Caki2 (cell line): Measurements from ENCODE around the gene PTPN18. TPM values are rescaled to one million over a fixed set of nuclear protein-coding genes. Genes with fewer than 3 reads are reported as not detected.
A peak's percentile ranks its signal among the peaks of the same experiment; 100 is the strongest.
"Not testable (repeated sequence)": the region's sequence is repeated elsewhere in the genome, so short reads cannot be mapped to it uniquely, and the experiment has no call there.

Experiments used
- DNase-seq: peaks from one replicate; pipeline ENCODE4 v3.0.0-alpha.2; 2015; ENCODE audit warnings: low read depth
- in situ Hi-C: cut with HindIII; loops from 2 replicates; pipeline ENCODE4 v1.10.0; 2016; ENCODE audit warnings: low sequenced_read_pairs, low pct_unique_long_range_greater_than_20kb, mixed read lengths
- total RNA-seq: library from RNA; depleted of rRNA; stranded (reverse); fragments of >200 nt; shearing (Covaris generic); gene quantifications from 2 replicates; pipeline ENCODE4 v1.2.3, GENCODE V29; 2014; ENCODE audit warnings: low replicate concordance; rRNA removed

Gene PTPN18
- total RNA-seq, 1 experiment from 2014 or later: 26.1 TPM

DNA sequence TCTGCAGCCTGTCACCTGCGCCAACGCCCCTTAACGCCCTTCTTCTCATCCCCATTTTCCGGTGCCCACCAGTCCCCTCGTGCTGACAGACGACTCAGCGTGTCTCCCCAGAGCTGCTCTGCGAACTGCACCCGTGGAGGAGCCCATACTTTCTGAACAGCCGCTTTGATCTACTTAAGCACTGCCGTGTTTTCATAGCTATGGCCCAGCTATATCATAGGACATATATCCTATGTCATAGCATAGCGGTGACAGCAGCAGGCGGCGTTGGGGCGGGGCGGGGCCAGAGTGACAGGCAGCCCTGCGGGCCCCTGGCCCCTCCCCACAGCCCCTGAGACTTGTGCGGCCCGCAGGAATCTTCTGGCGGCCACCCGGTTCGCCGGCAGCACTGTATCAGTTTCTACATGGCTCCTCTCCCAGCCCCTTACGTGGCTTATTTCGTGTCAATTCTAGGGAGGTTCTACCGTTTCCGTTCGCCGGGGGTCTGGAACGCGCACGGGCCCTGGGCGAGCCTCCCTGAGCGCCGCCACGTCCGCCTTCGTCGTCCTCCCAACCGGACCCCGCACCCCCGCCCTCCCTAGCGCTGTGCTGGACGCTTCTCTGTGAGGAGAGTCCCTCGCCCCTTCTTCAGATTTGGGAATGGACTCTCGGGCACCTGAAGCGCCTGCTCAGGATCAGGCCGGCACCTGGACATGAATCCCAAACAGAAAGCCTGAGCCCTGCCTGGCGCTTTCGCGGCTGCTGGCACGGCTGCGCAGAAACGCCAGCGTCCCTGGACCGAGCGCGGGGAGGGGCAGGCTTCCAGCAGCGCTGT, 35.4 kb downstream of the PTPN18 start:
- DNase-seq: peak; percentile 72
- in situ Hi-C loops: no loop called here

DNA sequence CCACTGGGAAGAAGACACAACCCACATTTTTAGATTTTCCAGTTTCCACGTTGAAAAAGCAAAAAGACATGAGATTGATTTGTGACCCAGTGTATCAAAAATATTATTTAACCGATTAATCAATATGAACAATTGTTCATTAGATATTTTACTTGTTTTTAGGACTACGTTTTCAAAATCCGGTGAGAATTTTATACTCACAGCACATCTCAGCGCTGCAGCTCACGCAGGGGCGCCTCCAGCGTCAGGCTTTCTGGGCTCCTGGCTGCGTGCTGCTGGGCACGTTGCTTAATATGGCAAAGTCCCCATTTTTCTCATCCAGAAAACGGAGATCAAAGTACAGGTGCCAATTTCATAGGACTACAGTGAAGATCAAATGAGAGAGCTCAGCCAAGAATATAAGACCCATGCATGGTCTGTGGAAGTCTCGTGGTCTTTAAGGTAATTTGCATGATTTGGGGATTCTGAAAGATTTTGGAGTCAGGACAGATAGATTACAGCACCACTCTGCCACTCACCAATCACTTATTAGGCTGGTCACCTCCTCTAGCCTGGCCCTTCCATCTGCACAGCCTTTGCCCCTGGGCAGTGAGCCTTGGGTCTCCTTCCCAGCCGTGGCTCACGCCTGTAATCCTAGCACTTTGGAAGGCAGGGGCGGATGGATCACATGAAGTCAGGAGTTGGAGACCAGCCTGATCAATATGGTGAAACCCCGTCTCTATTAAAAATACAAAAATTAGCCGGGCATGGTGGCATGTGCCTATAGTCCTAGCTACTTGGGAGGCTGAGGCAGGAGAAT, 36.2 kb downstream of the PTPN18 start:
- in situ Hi-C loops: no loop called here

DNA sequence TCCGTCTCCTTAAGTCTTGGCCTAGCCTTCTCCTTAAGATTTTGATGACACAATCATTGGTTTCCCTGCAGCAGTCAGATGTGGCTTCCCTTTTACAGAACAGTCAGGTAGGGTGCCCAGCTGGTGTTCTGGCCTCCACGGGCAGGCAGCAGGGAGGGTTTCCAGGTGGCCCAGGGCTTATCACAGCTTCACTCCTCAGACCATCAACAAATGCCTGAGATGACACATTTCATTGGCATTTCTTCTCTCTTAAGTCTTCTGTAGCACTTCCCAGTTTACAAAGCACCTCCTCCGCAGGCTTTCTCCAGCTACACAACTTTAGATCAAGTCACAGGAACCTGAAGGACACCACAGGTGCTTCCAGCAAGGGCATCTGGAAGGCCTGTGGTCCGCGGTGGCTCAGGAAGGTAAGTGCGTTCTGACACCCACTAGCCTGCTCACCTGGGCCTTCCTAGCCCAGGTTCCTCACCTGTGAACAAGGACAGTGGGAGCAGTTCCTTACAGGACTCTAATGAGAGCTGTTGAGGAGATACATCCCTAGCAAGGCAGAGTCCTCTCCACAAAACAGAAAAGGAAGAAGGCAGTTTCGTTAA, 37.6 kb downstream of the PTPN18 start:
- peak; percentile 33 for DNase-seq
- in situ Hi-C loops: no loop called here

More for the DNA sequence above, 36.2 kb downstream of the PTPN18 start:
- no peak for DNase-seq

DNA sequence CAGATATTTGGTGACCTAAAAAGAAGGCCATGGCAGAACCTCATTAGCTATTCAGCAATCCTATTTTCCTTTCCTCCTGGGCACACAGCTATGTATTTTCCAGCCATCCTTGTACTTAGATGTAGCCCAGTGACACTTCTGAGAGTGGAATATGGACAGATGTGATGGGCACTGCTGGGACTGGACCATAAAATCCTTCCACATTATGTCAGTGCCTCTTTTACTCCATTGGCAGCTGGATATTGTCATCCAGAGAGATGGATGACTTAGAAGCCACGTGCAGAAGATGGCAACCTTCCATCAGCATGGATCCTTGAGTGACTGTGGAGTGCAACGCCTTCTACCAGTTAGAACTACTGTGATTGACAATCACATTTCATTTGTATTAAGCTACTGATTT, 50.4 kb downstream of the PTPN18 start:
- in situ Hi-C loops, DNase-seq: not testable (repeated sequence)

DNA sequence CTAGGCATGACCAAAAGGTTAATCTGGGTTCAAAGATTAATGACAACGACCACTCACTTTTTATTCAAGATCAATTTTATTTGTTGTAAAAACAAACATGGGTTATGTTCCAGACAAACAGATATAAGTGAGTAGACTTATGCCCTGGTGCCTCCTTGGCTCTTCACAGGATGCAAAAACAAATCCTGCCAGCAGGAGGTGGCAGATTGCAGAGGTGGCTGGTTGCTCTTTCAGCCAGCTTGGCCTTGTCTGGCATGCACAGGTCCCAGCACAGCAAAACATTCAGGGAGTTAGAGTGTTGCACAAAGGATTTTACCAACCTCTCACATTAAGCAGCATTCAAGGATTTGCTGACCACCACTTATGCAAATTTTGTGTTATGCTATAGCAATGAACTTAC, 60.8 kb downstream of the PTPN18 start:
- DNase-seq, in situ Hi-C loops: not testable (repeated sequence)

DNA sequence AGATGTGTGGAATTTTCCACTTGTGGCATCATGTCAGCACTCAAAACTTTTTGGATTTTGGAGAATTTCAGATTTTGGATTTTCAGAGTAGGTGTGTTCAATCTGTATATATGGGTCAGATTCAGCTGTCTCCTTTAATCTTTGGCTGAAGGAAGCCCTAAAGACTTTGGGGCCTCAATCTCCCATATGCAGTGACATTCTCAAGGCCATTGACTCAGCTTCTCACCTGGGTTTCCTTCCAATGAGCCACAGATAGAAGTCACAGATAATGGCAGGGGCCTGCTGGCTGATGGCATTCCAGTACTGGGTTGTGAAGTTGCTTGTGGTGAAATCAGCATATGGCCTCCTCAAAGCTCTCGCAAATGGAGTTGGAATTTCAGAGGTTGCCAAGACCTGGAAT, 63.0 kb downstream of the PTPN18 start:
- DNase-seq, in situ Hi-C loops: not testable (repeated sequence)

Other genes with a start within 250 kb of the PTPN18 start
- 1.8 and 6.4 TPM in 2 replicates for gene POTEF, start 226.8 kb upstream of the PTPN18 start, total RNA-seq
- gene CCDC74B, start 210.9 kb upstream of the PTPN18 start, total RNA-seq: 19.9 and 37.3 TPM in 2 replicates
- 38.0 and 46.7 TPM in 2 replicates for gene SMPD4, start 174.5 kb upstream of the PTPN18 start, total RNA-seq
- 330 and 444 TPM in 2 replicates for gene MZT2B, start 173.8 kb upstream of the PTPN18 start, total RNA-seq
- not detected in 2 replicates for gene TUBA3E, start 157.6 kb upstream of the PTPN18 start, total RNA-seq
- 78.6 and 105 TPM in 2 replicates for gene IMP4, start 13.2 kb upstream of the PTPN18 start, total RNA-seq
- not detected in 2 replicates for gene POTEI, start 153.3 kb downstream of the PTPN18 start, total RNA-seq
- not detected in 2 replicates for gene CFC1B, start 165.2 kb downstream of the PTPN18 start, total RNA-seq
- gene CFC1, start 243.5 kb downstream of the PTPN18 start, total RNA-seq: not detected in 2 replicates